Medulla oblongata (tissue), 1 donor: ENCODE measurements around the gene PHF21B.

Source experiments
- DNase-seq: peaks from one replicate; pipeline ENCODE4 v3.0.0-alpha.2; 2015; ENCODE audit errors: extremely low spot score

Gene PHF21B

GRCh38 chr22:44990810-44991209, 19.0 kb downstream of the PHF21B start:
- DNase-seq = no peak

GRCh38 chr22:44990328-44990727, 19.5 kb downstream of the PHF21B start:
- DNase-seq = no peak

GRCh38 chr22:44988671-44989070, 21.1 kb downstream of the PHF21B start:
- no peak for DNase-seq

GRCh38 chr22:44986926-44987325, 22.9 kb downstream of the PHF21B start:
- DNase-seq = no peak

- no peak for DNase-seq
Observed at GRCh38 chr22:44985906-44986527, 23.8 kb downstream of the PHF21B start.

- DNase-seq = no peak
Observed at GRCh38 chr22:44983878-44984482, 25.8 kb downstream of the PHF21B start.

GRCh38 chr22:44982445-44982844, 27.4 kb downstream of the PHF21B start:
- no peak for DNase-seq

GRCh38 chr22:44981857-44982256, 27.9 kb downstream of the PHF21B start:
- DNase-seq = no peak

- no peak for DNase-seq
Observed at GRCh38 chr22:44979154-44979553, 30.7 kb downstream of the PHF21B start.

- DNase-seq = peak; percentile 75
Observed at GRCh38 chr22:44975427-44976262, 34.2 kb downstream of the PHF21B start.

- no peak for DNase-seq
Observed at GRCh38 chr22:44974454-44974853, 35.4 kb downstream of the PHF21B start.

- DNase-seq = no peak
Observed at GRCh38 chr22:44973829-44974228, 36.0 kb downstream of the PHF21B start.

GRCh38 chr22:44972363-44973083, 37.3 kb downstream of the PHF21B start:
- DNase-seq = peak; percentile 52

GRCh38 chr22:44971651-44972362, 38.0 kb downstream of the PHF21B start:
- no peak for DNase-seq

- DNase-seq = no peak
Observed at GRCh38 chr22:44970291-44970690, 39.5 kb downstream of the PHF21B start.

- no peak for DNase-seq
Observed at GRCh38 chr22:44969817-44970216, 40.0 kb downstream of the PHF21B start.

- no peak for DNase-seq
Observed at GRCh38 chr22:44968736-44969135, 41.1 kb downstream of the PHF21B start.

- DNase-seq = no peak
Observed at GRCh38 chr22:44965171-44965570, 44.6 kb downstream of the PHF21B start.

GRCh38 chr22:44964722-44965078, 45.1 kb downstream of the PHF21B start:
- DNase-seq = no peak

GRCh38 chr22:44963832-44964721, 45.7 kb downstream of the PHF21B start:
- DNase-seq = no peak
